ENCODE results near the gene PACS2. TPM values are rescaled to one million over a fixed set of nuclear protein-coding genes. Genes with fewer than 3 reads are reported as not detected.

Gene PACS2
- total RNA-seq, 2 experiments from 2014 or later = 21.1 to 22.2 TPM

GRCh38 chr14:105340821-105341733 is 26.5 kb downstream of the PACS2 start:
- no peaks in the 10 kb centered on the region for H3K27me3 Mint-ChIP-seq
- peaks cover 5% of the 10 kb centered on the region for H3K36me3 Mint-ChIP-seq
- DNase-seq = no peak
- peak overlapping the region; percentile 20 for H3K27ac Mint-ChIP-seq
- H3K9me3 Mint-ChIP-seq = peaks cover 4% of the 10 kb centered on the region
- peaks cover 12% of the 10 kb centered on the region for H3K4me1 Mint-ChIP-seq
- H3K4me3 Mint-ChIP-seq = no peak overlapping the region

DNA sequence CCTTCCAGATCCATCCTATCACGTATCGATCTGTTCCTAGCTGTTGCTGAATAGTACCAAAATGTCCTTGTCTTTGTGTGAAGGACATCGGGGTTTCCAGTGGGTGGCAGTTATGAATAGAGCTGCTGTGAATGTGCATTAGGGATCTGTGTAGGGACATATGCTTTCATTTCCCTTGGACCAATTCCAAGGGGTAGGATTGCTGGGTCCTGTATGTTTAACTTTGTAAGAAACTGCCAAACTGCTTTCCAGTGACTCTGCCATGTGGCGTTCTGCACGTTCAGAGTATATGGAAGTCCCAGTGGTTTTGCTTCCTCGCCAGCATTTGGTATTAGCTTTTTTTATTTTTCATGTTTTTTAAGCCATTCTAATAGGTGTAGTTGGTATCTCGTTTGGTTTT is 28.6 kb downstream of the PACS2 start:
- H3K4me1 Mint-ChIP-seq = peaks cover 12% of the 10 kb centered on the region
- DNase-seq = no peak
- no peak overlapping the region for H3K27ac Mint-ChIP-seq
- H3K27me3 Mint-ChIP-seq = no peaks in the 10 kb centered on the region
- H3K9me3 Mint-ChIP-seq = peaks cover 4% of the 10 kb centered on the region
- H3K4me3 Mint-ChIP-seq = no peak overlapping the region
- no peaks in the 10 kb centered on the region for H3K36me3 Mint-ChIP-seq

- DNase-seq = no peak
- Mint-ChIP-seq H3K4me1 (peaks cover 4% of the 10 kb centered on the region), H3K9me3 (peaks cover 4% of the 10 kb centered on the region), H3K27ac (no peak overlapping the region), H3K4me3 (no peak overlapping the region), H3K27me3 (no peaks in the 10 kb centered on the region), H3K36me3 (no peaks in the 10 kb centered on the region)
Measured at GRCh38 chr14:105346200-105346533, 31.6 kb downstream of the PACS2 start.

GRCh38 chr14:105346876-105347586 is 32.5 kb downstream of the PACS2 start:
- no peaks in the 10 kb centered on the region for H3K36me3 Mint-ChIP-seq
- H3K27ac Mint-ChIP-seq = no peak overlapping the region
- H3K4me3 Mint-ChIP-seq = no peak overlapping the region
- DNase-seq = no peak
- peaks cover 2% of the 10 kb centered on the region for H3K4me1 Mint-ChIP-seq
- no peaks in the 10 kb centered on the region for H3K27me3 Mint-ChIP-seq
- H3K9me3 Mint-ChIP-seq = peaks cover 4% of the 10 kb centered on the region

- Mint-ChIP-seq H3K9me3 (peaks cover 4% of the 10 kb centered on the region), H3K27me3 (no peaks in the 10 kb centered on the region), H3K27ac (no peak overlapping the region), H3K4me3 (no peak overlapping the region), H3K4me1 (peaks cover 2% of the 10 kb centered on the region), H3K36me3 (no peaks in the 10 kb centered on the region)
- DNase-seq = no peak
Measured at GRCh38 chr14:105347587-105347968, 33.0 kb downstream of the PACS2 start.

- no peaks in the 10 kb centered on the region for H3K27me3 Mint-ChIP-seq
- H3K27ac Mint-ChIP-seq = no peak overlapping the region
- H3K9me3 Mint-ChIP-seq = peaks cover 4% of the 10 kb centered on the region
- DNase-seq = no peak
- H3K36me3 Mint-ChIP-seq = no peaks in the 10 kb centered on the region
- H3K4me1 Mint-ChIP-seq = peaks cover 2% of the 10 kb centered on the region
- no peak overlapping the region for H3K4me3 Mint-ChIP-seq
Measured at GRCh38 chr14:105348169-105348944, 33.8 kb downstream of the PACS2 start.

DNA sequence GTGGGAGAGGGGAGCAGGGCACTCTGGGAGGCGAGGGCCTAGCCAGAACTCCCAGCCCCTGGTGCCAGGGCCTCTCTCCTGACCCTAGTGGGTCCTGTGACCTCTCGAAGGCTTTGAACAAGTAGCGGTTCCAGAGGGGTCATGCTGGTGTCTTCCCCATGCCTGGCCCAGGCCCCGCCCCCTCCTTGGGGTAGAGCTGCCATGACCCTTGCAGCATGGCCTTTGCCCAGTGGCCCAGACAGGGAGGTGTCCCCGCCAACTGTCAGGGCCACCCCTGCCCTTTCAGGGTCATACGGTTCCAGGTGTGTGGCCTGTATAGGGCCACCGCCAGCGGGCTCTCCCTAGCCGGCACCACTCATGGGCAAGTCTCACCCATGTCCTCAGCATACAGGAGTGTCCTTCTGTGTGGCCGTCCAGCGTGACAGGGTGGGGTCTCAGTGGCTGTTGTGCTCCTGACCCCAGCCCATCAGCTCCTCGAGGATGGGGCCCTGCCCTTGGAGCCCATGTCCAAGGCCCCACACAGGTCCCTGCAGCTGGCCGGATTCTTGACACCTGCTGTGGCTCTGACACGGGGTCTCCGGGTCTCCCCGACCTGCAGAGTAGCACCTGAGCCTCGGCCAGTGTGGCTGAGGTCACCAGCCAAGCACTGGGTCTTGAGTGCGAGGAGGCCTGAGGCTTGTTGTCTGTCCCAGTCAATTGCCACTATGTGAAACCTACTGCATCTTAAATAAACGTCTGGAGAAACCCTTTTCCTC is 34.6 kb downstream of the PACS2 start:
- H3K4me3 Mint-ChIP-seq = no peak overlapping the region
- no peak overlapping the region for H3K27ac Mint-ChIP-seq
- no peaks in the 10 kb centered on the region for H3K27me3 Mint-ChIP-seq
- H3K9me3 Mint-ChIP-seq = peaks cover 4% of the 10 kb centered on the region
- peaks cover 2% of the 10 kb centered on the region for H3K4me1 Mint-ChIP-seq
- H3K36me3 Mint-ChIP-seq = no peaks in the 10 kb centered on the region
- DNase-seq = no peak

GRCh38 chr14:105349992-105350391 is 35.4 kb downstream of the PACS2 start:
- Mint-ChIP-seq H3K27ac (no peak overlapping the region), H3K4me3 (no peak overlapping the region), H3K36me3 (no peaks in the 10 kb centered on the region), H3K4me1 (no peaks in the 10 kb centered on the region), H3K27me3 (no peaks in the 10 kb centered on the region), H3K9me3 (peaks cover 4% of the 10 kb centered on the region)
- DNase-seq = no peak

- H3K4me3 Mint-ChIP-seq = no peak overlapping the region
- H3K36me3 Mint-ChIP-seq = no peaks in the 10 kb centered on the region
Measured at GRCh38 chr14:105350450-105351244, 36.1 kb downstream of the PACS2 start.

GRCh38 chr14:105351410-105351809 is 36.9 kb downstream of the PACS2 start:
- Mint-ChIP-seq H3K4me3 (no peak overlapping the region), H3K9me3 (no peaks in the 10 kb centered on the region), H3K36me3 (no peaks in the 10 kb centered on the region), H3K4me1 (no peaks in the 10 kb centered on the region), H3K27ac (no peak overlapping the region), H3K27me3 (no peaks in the 10 kb centered on the region)
- no peak for DNase-seq

More at GRCh38 chr14:105350450-105351244, 36.1 kb downstream of the PACS2 start:
- DNase-seq = no peak
- H3K27me3 Mint-ChIP-seq = no peaks in the 10 kb centered on the region
- no peak overlapping the region for H3K27ac Mint-ChIP-seq
- H3K4me1 Mint-ChIP-seq = no peaks in the 10 kb centered on the region
- H3K9me3 Mint-ChIP-seq = peaks cover 1% of the 10 kb centered on the region

GRCh38 chr14:105351920-105352851 is 37.6 kb downstream of the PACS2 start:
- H3K4me1 Mint-ChIP-seq = no peaks in the 10 kb centered on the region
- H3K9me3 Mint-ChIP-seq = no peaks in the 10 kb centered on the region
- no peak overlapping the region for H3K27ac Mint-ChIP-seq
- H3K36me3 Mint-ChIP-seq = no peaks in the 10 kb centered on the region
- no peaks in the 10 kb centered on the region for H3K27me3 Mint-ChIP-seq
- H3K4me3 Mint-ChIP-seq = no peak overlapping the region
- DNase-seq = peak; percentile 84

- Mint-ChIP-seq H3K9me3 (no peaks in the 10 kb centered on the region), H3K36me3 (no peaks in the 10 kb centered on the region), H3K27me3 (no peaks in the 10 kb centered on the region), H3K4me3 (no peak overlapping the region), H3K4me1 (no peaks in the 10 kb centered on the region), H3K27ac (no peak overlapping the region)
- no peak for DNase-seq
Measured at GRCh38 chr14:105353136-105353535, 38.6 kb downstream of the PACS2 start.

- DNase-seq = no peak
- H3K9me3 Mint-ChIP-seq = no peaks in the 10 kb centered on the region
- no peaks in the 10 kb centered on the region for H3K27me3 Mint-ChIP-seq
- no peaks in the 10 kb centered on the region for H3K36me3 Mint-ChIP-seq
- no peaks in the 10 kb centered on the region for H3K4me1 Mint-ChIP-seq
- no peak overlapping the region for H3K4me3 Mint-ChIP-seq
- no peak overlapping the region for H3K27ac Mint-ChIP-seq
Measured at GRCh38 chr14:105354541-105354940, 40.0 kb downstream of the PACS2 start.

Measured in activated naive CD8-positive, alpha-beta T cell treated with anti-CD3 and anti-CD28 coated beads for 36 hours (primary cell).